Stimulated activated CD4-positive, alpha-beta T cell treated with anti-CD3 and anti-CD28 coated beads, Interleukin-4, amount 100 ng/mL, for 4 hours (primary cell): ENCODE measurements around the gene VEGFC.

ENCODE experiments used
- DNase-seq, 2 experiments: peaks; one replicate each; pipeline ENCODE4 v3.0.0-alpha.2; 2020

VEGFC gene

DNA sequence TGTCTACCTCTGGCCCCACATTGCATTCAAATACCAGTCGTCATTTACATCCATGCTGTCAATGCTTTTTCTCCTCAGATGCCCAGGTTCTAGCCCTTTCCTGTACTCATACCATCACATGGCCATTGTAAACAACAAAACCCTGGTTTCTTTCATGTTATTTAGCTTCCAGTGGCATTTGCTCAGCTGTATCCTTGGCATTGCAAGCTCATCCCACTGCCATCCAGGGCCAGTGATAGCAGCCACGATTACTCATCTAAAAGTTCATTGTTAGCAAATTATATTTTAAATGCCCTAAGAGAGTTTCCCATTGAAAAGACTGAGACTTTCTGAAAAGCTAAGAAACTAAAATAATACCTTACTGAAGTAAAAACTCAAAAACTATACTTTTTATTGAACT, 34.0 kb downstream of the VEGFC start:
- DNase-seq = no peak

- no peak for DNase-seq
These were observed 34.4 kb downstream of the VEGFC start for GRCh38 chr4:176758323-176758722.

- DNase-seq = no peak
These were observed 37.1 kb downstream of the VEGFC start for GRCh38 chr4:176755613-176756012.

- no peak for DNase-seq
These were observed 37.7 kb downstream of the VEGFC start for GRCh38 chr4:176755001-176755400.

DNA sequence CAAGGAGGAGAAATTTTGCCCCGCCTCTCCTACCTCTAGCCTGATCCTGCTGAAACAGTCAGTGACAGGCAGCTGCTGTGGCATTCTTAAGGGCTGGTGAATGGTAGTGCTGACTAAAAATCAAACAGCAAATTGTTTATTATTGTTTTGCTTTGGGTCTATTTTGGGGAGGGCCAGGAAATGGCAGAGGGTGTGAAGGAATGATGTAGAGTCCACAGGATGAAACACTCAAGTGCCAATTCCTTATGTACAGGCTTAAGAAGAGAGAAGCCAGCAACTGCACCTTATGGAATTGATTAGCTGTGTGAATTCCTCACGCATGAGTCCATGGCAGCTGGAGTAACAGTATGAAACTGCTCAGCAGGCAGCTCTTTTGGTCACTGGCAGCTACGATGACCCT, 39.7 kb downstream of the VEGFC start:
- DNase-seq = no peak

- no peak for DNase-seq
These were observed 40.5 kb downstream of the VEGFC start for GRCh38 chr4:176752191-176752749.

DNA sequence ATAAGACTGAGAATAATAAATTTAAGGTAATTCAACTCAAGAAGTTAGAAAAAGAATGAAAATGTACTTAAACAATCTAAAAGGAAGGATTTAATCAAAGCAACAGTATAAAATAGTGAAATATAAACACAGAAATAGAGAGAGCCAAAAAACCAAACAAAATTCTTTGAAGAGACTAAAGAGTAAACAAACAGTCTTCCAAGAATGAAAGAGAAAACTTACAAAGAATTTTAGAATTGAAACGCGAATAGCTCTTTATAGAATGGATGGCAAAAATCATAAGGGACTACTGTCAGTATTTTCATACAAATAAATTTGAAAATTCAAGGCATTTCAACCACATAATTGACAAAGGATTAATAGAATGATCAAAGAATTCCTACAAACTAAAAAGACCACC, 41.7 kb downstream of the VEGFC start:
- no peak for DNase-seq

GRCh38 chr4:176746846-176747245, 45.9 kb downstream of the VEGFC start:
- DNase-seq = no peak

DNA sequence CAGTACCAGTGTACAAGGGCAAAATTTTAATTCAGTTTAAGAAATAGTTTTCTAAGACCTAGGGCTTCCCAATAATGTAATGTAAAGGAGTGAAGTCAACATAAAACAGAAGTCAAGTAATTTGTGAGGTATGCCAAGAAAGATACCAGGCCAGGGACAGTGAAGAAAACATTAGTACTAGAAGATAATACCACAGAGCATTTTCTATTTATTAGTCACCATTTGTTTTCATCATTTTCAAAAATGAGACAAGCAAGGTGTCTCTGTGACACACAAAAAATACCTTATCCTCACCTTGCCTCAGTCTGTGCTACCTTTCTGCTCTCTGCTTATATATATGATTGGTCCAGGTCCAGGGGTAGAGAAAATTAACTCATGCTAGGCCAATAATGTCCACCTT, 46.8 kb downstream of the VEGFC start:
- no peak for DNase-seq

- no peak for DNase-seq
These were observed 48.6 kb downstream of the VEGFC start for GRCh38 chr4:176744091-176744490.

- no peak for DNase-seq
These were observed 50.5 kb downstream of the VEGFC start for GRCh38 chr4:176742211-176742610.

DNA sequence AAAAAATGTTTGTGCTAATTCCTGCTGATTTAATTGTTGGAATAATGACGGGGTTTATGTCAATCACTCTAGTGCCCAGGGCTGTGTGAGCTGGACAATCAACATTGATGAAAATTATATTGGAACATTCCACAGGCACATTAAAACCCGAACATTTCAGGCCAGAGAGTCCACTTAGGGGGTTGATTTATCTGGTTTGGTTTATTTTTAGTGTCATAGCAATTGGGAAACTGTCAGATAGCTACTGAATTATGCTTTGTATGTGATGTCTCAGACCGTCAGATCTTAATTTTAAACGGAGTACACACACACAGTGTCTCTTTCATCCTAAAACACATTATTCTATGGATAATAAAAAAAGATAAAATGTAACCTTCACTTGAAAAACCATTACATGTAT, 51.5 kb downstream of the VEGFC start:
- DNase-seq = no peak

- no peak for DNase-seq
These were observed 57.4 kb downstream of the VEGFC start for GRCh38 chr4:176735300-176735699.

DNA sequence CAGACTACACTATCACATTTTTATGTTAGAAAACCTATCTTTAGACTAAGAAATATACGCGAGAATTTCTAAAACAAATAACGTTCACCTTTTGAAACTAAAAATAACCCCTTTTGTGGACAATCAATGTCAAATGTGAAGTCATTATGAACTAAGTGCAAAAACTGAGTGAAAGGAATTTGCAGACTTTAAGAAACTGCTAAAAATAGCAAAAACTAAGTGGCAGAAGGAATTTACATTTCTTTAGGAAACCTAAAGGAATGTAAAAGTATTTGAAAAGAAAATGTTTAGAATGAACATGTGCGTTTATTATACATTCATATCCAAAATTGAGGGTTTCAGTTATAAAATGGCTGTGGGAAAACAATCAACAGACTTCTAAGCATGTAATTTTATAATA, 58.3 kb downstream of the VEGFC start:
- no peak for DNase-seq

- no peak for DNase-seq
These were observed 63.2 kb downstream of the VEGFC start for GRCh38 chr4:176729489-176729888.

GRCh38 chr4:176726803-176727202, 65.9 kb downstream of the VEGFC start:
- DNase-seq = no peak

GRCh38 chr4:176721459-176721858, 71.3 kb downstream of the VEGFC start:
- no peak for DNase-seq

DNA sequence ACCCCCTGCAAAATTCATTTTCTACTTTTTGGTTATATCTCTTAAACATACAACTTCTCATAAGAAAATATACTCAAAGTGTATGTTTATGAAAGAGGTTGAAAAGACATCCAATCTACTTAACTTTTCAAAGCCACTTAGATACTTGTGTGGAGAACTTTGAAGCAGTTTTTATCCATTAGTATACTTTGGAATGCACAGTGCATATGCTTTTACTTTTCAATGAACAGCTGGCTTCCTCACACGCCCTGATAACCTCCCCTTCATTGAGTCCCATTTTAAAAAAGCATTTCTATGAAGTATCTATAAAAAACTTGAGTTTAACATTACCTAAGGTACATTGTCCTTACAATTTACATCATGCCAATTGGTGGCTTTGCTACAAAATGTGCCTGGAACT, 73.8 kb downstream of the VEGFC start:
- no peak for DNase-seq

GRCh38 chr4:176717237-176717636, 75.5 kb downstream of the VEGFC start:
- no peak for DNase-seq

DNA sequence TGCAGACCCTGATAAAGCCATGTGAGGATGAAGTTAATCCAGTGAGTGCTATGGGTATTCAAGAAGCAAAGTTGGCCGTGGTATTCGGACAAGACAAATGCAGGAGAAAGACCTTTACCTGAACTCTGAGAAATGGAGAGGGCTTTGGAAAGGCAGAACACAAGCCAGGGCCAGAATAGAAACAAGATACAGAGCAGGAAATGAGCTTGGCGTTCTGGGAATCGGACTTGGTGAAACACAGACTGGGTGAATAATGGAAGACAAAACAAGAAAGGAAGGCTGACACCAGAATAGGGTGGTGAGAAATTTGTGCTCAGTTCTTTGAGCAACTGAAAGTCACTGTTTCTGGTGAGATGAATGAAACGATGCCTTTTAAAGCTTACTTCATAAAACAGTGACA, 83.3 kb downstream of the VEGFC start:
- DNase-seq = no peak

DNA sequence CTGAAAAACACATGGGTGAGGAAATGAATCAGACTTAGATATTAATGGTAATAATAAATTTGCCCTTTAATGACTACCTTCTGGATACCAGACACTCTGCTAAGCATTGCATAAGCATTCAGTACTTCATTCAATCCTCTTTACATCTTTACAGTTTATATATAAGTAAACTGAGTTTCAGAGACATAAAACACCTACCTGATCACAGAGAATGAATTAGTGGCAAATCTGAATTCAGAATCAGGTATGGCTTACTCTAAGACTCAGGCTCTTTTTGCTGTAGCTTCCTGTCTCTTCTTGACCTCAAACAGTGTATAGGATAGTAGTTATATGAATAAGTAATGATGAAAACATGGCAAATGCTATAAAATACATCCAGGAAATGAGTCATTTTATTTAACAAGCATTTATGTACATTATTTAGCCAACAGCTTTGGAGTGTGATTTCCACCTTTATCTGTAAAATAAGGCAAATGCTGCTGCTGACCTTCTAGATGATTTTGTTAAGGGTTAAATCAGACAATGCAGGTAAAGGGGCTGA, 83.9 kb downstream of the VEGFC start:
- no peak for DNase-seq

GRCh38 chr4:176690716-176691115, 102.0 kb downstream of the VEGFC start:
- no peak for DNase-seq

DNA sequence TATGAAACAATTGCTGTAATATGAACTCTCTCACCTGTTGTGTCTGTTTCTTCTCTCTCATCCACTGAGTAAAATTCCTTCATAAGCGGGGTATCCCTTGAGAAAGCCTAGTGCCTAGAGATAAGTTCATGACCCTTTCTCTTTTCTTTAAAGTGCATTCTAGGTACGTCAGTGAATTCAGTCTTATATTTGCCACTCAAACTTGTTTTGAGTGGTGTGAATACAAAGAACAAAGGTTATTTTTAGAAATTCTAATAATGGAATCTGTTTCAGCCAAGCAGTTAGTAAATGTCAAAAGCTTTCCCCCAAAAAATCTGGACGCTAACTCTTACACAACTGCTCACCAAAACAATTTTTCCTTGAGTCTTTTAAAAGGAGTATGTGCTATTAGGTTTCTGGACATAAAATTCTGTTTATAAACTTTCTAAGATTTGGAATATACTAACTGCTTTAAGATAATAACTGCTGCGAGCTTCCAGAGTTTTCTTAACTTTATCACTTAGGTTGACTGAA, 112.0 kb downstream of the VEGFC start:
- no peak for DNase-seq

- no peak for DNase-seq
These were observed 115.8 kb downstream of the VEGFC start for GRCh38 chr4:176676901-176677300.

GRCh38 chr4:176675810-176676209, 116.9 kb downstream of the VEGFC start:
- DNase-seq = no peak
